ENCODE data around the gene DUS1L.

DNA sequence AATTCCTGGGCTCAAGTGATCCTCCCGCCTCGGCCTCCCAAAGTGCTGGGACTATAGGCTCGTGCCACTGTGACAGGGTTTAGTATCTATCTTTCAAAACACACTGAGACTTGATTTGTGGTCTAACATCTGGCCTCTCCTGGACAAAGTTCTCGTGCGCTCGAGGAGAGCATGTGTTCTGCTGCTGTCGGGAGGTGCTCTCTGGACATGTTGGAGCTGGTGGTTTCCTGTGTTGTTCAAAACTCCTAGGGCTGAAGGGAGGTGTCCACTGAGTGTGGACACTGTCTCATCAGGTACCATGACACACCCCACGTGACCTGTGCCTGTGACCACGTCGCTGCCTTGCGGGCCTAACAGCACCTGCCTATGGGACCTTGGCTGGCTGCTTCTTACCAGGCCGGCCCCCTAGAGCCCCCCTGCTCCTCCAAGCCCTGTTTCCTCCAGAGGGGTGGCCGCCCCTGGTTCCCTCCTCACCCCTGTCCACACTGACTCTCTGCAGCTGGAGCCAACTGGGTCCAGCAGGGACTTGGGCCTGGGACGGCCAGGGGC, 19.6 kb downstream of the DUS1L start:
- TF ChIP-seq, protein P1, sequence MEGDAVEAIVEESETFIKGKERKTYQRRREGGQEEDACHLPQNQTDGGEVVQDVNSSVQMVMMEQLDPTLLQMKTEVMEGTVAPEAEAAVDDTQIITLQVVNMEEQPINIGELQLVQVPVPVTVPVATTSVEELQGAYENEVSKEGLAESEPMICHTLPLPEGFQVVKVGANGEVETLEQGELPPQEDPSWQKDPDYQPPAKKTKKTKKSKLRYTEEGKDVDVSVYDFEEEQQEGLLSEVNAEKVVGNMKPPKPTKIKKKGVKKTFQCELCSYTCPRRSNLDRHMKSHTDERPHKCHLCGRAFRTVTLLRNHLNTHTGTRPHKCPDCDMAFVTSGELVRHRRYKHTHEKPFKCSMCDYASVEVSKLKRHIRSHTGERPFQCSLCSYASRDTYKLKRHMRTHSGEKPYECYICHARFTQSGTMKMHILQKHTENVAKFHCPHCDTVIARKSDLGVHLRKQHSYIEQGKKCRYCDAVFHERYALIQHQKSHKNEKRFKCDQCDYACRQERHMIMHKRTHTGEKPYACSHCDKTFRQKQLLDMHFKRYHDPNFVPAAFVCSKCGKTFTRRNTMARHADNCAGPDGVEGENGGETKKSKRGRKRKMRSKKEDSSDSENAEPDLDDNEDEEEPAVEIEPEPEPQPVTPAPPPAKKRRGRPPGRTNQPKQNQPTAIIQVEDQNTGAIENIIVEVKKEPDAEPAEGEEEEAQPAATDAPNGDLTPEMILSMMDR (IDR thresholded peaks at IDR 0.05; ENCODE audit: low read depth, low read length): no peak
- TF ChIP-seq EZH2phosphoT487 (IDR thresholded peaks at IDR 0.05; ENCODE audit: low read depth): no peak
